ENCODE results near the gene BABAM2.
A peak's percentile ranks its signal among the peaks of the same experiment; 100 is the strongest.
"Not testable (repeated sequence)": the region's sequence is repeated elsewhere in the genome, so short reads cannot be mapped to it uniquely, and the experiment has no call there.

The BABAM2 gene

DNA sequence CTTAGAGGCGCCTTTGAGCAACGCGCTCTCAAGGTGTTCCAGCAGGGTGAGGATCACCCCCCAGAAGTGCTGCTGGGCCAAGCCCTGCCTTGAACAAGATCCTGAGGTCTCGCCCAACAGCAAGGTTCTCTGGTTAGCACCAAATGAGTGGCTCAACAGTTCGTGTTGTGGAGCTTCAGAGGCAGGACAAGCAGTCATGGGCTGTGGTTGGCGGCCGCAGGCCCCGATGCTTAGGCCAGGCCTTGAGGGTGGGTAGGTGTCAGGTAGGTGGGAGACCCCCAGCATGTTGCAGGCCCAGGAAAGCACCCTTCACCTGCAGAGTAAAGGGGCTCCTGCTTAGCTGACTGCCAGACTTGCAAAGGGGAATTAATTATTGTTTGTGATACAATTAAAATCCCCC lies 431.9 kb downstream of the BABAM2 start:
- no peak for DNase-seq

DNA sequence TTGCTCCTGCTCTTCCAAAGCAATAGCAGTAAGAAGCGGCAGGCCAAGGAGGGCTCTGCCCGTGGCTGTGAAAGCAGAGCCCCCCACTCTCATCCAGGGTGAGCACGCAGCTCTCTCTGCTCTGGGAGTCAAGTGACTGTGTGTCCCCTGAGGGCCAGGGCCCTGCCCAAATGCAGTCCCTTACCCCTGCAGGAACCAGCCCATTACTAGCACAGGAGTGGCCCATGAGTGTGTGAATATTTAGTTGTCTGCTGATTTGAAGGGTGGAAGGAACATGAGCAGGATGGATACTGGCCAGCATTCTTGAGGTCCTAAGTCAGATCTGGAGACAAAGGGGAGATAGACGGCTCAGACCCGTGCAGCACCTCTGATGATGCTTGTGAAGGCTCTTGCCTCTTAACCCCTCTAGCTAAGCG lies 432.5 kb downstream of the BABAM2 start:
- no peak for DNase-seq

DNA sequence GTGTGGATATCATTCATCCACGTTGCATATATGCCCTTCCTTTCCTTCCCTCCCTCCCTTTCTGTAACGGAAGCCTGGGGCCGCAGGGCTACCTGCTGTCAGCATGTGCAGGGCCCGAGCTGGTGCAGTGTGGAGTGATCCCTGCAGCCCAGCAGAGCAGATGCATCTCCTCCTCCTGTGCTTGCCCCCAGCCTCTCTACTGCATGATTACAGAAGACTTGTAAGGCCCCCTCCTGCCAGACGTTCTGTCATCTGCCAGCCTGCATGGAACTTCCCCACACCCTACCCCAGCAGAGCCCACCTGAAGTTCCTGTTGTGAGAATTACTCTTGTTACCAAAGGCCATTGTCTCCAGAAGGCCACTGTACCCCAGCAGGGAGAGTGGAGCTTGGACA lies 434.6 kb downstream of the BABAM2 start:
- no peak for DNase-seq

DNA sequence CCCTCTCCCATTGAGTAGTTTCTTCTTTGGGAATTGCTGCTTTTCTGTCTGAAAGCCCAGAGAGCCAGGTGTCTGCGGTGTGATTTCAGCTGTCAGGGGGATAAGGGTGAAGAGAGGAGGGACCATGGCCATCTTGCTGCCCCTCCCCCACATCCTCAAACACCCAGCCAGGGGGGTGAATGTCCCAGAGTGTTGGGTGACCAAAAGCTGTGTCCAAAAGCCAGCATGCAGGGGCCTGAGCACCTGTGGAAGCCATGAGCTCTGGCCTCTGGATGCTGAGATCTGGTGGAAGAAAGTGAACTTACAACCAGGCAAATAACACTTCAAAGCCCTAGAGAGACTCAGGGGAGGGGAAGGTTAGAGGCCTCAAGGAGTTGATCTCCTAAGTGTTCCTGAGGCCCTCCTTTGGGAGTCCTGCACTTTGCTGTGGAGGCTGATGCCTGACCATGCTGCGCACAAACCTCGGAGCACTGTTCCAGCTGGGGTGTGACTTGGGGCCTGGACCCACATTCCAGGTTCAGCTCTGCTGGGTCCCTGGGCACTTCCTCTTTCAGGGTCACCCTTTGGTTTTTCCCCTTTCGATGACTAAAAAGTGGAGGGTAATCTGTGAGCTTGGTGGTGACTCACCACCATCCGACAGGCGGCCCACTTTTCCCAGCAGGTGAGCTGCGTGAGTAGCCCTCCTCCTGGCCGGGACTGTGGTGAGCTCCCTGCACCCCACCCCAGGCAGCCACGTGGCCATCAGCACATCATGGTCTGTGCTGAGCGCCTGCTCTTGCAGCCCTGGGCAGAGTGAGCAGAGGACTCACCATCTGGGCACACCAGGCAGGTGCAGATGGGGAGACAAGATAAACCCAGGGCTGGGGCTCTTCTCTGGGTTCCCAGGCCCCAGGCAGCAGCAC lies 435.3 kb downstream of the BABAM2 start:
- DNase-seq: no peak

DNA sequence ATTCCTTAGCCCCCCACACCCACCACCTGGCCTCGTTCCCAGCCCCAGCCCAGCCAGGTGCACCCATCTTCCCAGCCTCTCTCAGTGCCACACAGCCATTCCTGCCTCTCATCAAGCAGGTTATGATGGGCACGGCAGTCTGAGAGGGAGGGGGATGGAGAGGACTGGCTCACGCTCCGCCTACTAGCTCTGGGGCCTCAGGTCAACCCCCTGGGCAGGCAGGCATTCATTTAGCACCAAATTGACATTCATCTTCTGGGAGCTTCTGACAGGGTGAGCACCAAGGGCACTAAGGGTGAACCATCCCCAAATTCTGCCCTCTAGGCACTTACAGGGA lies 435.9 kb downstream of the BABAM2 start:
- no peak for DNase-seq

DNA sequence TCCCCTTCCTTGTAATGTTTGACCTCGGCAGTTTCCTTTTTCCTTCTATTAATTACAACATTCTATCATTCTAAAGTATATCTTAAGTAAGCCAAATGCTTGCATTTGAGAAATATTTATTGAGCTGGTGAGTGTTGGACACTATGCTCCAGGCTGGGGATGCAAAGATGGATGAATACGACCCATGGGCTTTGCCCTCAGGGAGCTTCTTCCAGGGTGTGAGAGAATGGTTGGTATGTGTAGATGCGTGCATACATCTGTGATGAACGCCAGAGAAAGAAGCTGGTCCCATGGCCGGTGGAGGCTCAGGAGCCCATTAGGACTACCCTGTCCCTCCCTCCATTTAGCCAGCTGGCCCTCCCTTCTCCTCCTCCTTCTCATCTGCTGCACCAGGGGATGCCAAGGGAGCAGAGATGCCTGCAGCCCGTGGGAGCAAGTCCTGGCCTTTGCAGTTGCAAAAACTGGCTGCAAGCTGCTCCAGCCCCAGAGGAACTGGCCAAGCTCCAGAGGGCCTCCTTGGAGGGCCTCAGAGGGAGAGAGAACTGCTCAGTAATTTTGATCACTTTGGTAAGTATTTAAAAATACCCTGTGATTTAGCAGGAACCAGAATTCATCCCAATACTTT lies 436.5 kb downstream of the BABAM2 start:
- DNase-seq: no peak

DNA sequence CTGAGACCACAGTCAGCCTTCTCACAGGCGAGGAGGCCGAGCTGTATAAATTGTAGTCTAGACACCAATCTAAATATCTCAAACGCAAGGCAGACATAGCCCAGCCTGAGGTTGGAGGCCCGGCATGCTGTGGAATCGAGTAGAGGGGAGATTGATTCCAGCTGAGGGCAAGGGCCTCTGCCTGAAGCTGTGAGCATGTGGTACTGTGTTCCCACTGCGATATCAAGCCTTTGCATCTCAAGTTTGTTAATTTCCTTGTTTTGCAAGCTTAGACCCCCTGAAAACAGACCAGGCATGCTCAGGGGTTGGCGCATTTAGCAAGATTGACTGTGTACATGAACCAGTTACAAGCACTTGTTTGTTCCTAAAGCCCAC lies 437.0 kb downstream of the BABAM2 start:
- no peak for DNase-seq

DNA sequence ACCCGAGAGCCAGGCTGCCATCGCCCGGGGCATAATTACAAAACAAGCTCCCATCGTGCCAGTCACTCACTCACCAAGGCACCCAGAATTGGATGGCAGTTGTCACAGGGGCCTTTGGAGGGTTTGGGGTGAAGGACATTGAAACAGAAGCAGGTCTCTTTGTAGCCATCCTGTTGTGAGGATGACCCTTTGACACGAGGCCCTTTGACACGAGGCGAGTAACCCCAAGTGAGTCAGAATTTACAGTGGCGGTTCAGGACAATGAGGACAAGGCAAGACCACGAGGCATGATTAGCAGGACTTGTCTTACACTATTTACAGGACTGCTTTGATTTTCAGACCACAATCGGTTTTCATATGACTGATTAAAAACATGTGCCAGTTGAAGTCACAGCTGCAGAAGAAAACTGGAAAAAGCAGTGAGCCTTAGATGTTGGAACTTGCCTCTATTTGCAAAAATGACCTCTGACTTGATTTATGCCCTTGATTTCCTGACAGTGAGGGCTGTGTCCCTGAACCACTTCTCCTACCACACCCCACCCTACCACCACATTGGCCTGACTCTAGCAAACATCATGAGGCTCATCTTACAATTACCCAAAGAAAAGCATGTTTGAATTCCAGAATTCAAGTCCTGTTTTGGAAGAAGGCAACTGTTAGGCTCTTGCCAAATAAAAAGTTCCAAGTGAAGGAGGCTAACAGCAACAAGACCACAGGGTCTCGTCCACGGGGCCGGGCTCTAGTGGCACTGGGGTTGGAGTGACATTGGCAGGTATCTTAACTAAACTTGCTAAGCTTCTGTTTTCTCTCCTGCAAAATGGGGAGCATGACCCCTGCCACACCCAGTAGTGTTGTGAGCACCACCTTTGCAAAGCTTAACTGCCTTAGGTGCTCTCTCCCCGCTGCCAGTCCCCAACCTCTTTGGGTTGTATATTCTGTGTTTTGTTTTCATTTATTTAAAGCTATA lies 437.7 kb downstream of the BABAM2 start:
- no peak for DNase-seq

DNA sequence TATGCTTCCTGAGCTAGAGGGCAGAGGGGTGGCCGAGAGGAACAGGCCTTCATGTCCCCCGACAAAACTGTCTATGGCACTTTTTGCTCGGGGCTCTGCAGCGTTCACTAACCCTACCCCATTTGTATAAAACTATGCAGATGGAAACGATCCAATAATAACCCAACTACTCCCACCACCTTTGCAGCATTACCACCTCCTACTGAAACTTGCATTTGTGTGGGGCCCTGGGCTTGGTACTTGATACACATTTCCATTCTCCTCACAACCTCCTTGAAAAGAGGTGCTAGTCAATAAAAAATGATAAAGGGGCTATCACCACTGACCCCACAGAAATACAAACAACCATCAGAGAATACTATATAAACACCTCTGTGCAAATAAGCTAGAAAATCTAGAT lies 438.7 kb downstream of the BABAM2 start:
- no peak for DNase-seq

DNA sequence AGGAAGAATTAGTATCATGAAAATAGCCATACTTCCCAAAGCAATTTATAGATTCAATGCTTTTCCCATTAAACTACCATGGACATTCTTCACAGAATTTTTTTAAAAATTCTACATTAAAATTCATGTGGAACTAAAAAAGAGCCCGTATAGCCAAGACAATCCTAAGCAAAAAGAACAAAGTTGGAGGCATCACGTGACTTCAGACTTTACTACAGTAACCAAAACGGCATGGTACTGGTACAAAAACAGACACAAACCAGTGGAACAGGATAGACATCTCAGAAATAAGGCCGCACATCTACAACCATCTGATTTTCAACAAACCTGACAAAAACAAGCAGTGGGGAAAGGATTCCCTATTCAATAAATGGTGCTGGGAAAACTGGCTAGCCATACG lies 440.2 kb downstream of the BABAM2 start:
- not testable (repeated sequence) for DNase-seq

DNA sequence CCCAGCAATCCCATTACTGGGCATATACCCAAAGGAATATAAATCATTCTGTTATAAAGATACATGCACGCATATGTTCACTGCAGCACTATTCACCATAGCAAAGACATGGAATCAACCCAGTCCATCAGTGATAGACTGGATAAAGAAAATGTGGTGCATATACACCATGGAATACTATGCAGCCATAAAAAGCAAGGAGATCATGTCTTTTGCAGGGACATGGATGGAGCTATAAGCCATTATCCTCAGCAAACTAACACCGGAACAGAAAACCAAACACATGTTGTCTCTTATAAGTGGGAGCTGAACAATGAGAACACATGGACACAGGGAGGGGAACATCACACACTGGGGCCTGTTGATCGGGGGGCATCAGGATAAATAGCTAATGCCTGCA lies 441.3 kb downstream of the BABAM2 start:
- not testable (repeated sequence) for DNase-seq

DNA sequence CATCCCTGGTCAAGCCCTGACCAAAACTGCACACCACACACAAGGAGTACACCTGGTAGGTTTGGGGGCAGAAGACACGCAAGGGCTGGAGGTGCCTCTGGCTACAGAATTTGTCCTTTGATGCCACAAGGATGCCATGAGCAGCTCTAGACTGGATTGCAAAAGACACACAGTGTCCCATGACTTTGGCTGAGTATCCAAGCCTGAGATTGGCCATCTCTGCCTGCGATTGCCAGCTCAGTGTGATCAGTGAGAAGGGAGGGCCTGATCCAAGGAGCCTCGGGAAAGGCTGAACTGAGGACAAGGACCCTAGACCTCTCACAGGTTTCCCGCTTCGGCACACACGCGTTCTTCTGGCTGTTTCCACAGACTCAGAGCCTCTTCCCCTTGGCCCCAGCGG lies 442.2 kb downstream of the BABAM2 start:
- DNase-seq: no peak

DNA sequence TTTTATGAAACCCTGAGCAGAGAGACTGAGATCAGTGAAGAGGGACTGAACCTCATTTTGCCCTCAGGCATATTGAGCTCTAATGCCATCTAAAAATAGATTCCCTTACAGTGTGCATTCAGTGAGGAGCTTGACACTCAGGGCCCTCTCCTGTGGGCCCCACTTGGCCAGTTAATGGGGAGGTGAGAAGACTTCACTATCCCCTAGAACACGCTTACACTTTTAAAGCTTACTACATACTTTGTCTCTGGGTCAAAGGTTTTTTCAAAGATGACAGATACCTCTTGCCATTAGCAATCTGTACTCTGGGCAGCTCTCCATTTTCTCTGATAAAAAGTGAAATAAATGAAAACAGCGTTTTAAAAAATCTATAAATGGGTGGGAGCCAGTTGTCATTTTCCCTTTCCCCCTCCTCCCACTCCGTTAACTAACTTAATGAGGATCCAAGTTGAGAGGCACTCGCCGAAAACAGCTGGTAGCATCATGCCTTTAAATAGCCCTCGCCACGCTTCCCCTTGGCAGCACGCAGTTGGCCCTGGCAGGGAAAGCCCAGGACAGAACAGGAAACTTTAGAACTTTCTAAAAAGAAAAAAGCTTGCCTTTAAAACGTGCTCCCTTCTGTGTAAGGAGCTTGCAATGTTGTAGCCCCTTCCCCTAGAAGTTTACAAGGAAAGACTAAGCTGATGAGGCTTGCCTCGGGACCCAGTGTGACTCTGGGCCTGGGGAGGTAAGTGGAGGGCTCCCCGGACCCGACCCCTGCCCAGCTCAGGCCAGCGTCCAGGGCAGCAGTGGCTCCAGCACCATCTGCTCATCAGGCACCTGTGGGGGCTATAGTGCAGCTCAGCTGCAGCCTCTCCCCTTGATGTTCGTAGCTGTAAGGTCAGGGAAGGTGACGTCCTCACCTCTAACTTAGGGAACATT lies 443.3 kb downstream of the BABAM2 start:
- no peak for DNase-seq

DNA sequence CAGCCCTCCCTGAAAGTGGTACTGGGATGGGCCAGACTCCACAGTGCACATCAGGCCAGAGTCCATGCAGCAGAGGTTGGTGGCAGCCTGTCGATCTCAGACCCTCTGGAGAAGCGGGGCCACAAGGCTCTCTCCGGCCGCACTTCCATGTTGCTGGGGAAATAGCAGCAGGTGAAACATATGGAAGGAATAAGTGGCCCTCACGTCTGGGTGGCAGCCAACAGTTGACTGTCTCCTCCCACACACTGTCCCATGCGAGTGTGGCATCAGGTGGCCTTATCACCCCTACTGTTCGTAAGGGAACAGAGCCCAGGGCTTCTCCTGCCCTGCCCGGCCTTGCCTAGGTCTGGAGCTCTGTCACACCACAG lies 444.0 kb downstream of the BABAM2 start:
- no peak for DNase-seq

DNA sequence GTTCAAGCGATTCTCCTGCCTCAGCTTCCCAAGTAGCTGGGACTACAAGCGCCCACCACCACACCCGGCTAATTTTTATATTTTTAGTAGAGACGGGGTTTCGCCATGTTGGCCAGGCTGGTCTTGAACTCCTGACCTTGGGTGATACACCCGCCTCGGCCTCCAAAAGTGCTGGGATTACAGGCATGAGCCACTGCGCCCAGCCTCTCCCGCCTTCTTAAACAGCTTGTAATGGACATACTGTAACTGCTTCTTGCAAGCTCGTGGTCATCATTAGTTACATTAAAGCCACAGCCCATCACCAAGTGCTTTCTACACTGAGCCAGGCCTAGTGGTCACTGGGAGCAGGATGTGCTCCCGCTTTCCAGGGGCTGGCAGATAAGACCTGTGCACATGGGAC lies 444.7 kb downstream of the BABAM2 start:
- not testable (repeated sequence) for DNase-seq

DNA sequence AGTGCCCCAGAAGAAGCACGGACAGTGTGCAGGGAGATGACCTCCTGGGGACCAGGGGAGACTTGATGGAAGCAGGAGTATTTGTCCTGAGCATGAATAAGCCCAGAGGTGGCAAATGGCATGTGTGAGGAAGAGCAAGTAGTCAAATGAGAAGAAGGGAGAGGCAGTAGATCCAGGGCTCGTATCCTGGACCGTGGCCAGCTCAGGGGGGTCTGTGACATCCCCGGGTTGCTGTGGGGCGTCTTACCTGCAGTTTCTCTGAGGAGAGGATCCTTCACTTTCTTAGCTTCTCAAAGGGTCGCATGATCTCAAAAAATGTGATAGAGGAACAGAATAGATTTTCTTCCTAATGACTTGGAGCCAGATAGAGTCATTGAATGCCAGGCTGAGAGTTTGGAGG lies 445.1 kb downstream of the BABAM2 start:
- DNase-seq: no peak

DNA sequence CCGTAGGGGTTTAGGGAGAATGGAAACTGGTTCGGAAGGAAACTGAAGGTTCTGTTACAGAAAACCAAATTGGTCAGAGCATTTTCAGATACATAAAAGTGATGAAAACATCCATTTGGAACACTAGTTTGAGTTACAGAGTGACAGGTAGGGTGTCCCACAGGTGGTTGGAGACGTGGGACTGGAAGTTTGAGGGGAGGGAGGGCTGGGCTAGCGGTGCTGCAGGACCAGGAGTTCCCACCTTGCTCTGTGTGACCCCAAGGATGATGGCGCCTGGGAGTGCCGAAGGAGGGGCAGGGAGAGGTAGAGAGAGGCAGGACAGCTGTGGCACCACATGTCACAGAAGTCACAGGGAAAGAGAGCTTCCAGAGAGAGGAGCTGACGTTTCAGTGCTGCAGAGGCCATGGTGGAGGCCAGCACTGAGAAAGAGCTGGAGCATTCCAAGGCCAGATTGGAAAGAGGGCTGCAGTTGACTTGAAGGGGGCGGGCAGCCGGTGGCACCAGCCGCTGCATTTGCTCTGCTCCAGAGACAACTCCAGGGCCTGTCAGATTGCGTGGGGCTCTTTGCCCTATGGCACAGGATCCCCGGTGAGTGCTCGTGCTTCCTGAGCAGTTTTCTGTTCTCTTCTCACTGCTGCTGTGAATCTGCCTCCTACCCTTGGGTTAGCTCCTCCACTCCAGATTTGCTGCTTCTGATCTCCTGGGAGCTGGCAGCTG lies 445.9 kb downstream of the BABAM2 start:
- no peak for DNase-seq

DNA sequence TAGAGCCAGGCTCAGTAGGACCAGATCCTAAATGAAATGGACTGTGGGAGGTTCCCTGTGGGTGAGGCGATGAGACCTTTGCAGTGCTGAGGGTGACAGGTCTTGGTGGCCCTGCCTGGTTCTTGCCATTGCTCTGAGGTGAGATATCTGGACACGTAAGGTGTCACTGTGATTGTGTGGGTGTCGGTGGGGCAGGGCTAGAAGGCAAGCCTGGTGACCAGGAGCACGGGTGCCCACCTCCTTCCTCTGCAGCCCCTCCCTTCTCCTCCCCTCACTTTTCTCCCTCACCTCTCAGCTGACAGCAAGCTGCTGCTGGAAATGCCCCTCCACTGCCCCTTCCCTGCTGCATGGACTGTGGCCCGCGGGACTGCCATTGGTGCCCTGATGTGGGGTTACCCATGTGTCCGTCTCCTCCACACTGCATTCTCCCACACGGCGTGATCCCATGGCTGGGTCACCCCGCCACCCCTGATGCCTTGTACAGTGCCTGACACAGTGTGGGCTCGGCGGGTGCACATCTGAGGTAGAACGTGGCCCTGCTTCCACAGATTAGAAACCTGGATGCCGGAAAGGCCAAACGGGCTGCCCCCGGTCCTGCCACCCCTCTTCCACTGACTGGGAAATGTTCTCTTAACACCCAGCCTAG lies 446.6 kb downstream of the BABAM2 start:
- DNase-seq: no peak

DNA sequence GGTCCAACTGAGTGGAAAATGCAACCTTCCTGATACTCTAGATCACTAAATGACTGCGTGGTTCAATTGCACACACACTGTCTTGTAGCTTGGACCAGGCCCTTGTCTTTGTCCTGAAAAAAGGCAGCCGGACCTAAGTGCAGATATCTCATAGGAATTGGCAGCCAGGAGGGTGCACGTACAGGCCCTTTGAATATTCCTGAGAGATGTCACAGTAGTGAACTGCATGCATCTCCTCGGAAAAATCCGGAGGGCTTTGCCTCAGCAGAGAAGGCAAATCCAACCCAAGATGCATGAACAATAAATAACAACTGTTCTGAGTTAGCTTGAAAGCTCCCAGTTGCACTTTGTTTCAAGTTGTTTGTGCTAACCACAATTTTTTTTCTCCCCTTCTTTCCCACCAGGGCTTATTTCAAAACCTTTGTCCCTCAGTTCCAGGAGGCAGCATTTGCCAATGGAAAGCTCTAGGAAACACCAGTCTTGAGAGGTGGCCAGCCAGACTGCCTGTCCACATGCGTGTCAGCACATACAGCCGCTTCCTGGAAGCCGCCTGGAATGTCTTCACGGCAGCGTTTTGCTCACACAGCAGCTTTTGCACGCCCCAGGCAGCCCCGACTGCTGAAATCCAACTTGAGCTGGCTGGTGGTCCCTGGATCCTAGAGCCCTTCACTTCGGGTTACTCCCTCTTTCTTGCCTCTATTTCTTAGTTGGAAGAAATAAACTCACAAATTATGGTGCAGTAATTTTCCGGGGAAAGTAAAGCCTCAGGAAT lies 447.7 kb downstream of the BABAM2 start:
- DNase-seq: peak; percentile 80

DNA sequence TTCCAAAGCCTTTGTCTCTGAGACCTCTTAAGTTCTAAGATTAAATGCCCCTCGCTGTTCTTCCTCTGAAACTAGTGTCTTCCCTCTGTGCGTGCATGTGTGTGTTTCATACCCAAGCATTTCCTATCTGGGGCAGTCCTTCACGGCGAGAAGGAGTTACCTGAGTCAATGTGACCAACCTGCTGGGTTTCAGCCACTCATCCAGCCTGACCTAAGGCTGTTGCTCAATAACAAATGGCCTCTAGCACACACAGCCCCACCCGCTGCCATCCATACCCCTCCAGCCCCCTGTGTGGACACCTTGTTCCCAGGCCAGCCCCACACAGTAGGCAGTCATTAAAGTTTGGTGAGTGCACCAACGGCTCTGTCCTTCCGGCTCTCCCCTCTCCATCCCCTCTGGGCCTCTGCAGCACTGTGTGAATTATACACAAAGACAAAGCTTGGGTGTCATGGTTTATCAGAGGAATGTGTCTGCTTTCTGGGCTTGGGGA lies 448.3 kb downstream of the BABAM2 start:
- DNase-seq: no peak
